Kidney epithelial cell (primary cell): Measurements from ENCODE around the gene CD151. TPM values are rescaled to one million over a fixed set of nuclear protein-coding genes. Genes with fewer than 3 reads are reported as not detected.

Experiments
- DNase-seq: peaks from one replicate; pipeline ENCODE4 v3.0.0-alpha.2; 2010; ENCODE audit warnings: low read depth
- H3K27me3 ChIP-seq: 2 replicates; pipeline ENCODE4 v1.6.0; 2011; ENCODE audit warnings: low read length; ENCODE audit not compliant: control insufficient read depth, insufficient read depth
- H3K36me3 ChIP-seq: 2 replicates; pipeline ENCODE4 v1.5.1; 2011; ENCODE audit warnings: low read length; ENCODE audit not compliant: control insufficient read depth, insufficient read depth
- H3K4me3 ChIP-seq: 2 replicates; pipeline ENCODE4 v1.5.1; 2011; ENCODE audit warnings: low read depth, mild to moderate bottlenecking, control low read depth, low read length
- total RNA-seq: library from RNA; depleted of rRNA; stranded (reverse); fragments of >200 nt; gene quantifications from 2 replicates; pipeline ENCODE4 v1.2.3, GENCODE V29; 2015
- TF ChIP-seq, protein P1 (sequence below): IDR thresholded peaks from 2 replicates; pipeline ENCODE4 v1.5.1; 2011; ENCODE audit warnings: mild to moderate bottlenecking, moderate library complexity, low read length, control low read depth, inconsistent platforms; ENCODE audit not compliant: insufficient read depth, poor library complexity, severe bottlenecking

The CD151 gene
- total RNA-seq, 1 donor from 2014 or later: 644 TPM

DNA sequence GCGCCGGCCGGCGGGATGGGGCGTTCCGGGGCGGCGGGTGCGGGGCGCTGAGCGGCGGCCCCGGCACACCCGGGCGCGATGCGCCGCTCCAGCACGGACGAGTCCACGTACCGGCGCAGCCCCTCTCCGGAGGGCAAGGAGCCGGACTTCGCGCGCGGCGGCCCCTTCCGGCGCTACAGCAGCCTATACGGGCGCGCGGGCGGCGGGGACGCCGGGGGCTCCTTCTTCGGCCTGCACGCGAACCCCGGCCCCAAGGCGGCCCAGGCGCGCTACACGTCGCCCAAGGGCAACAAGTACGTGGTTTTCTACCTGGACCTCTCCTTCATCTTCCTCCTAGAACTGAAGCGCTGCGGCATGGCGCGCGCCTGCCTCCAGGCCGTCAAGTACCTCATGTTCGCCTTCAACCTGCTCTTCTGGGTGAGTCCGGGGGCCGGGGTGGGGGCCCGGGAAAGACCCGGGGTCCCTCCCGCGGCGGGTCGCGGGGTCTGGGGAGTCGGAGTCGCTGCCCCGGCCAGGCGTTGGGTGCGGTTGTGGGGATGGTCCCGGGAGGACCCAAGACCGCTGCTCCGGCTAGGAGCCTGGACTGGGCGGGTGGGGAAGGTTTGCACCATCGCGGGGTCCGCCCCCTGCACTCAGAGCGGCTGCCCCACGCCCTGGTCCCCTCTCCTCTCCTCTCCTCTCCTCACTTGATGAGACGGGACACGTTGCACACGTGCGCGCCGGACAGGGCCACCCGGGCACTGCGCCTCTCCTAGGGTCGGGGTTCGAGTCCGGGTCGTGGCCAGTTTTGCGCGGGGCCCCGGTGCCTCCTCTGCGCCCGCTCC lies 17.4 kb downstream of the CD151 start:
- H3K27me3 ChIP-seq: no peaks in the 10 kb centered on the region
- TF ChIP-seq, protein P1, sequence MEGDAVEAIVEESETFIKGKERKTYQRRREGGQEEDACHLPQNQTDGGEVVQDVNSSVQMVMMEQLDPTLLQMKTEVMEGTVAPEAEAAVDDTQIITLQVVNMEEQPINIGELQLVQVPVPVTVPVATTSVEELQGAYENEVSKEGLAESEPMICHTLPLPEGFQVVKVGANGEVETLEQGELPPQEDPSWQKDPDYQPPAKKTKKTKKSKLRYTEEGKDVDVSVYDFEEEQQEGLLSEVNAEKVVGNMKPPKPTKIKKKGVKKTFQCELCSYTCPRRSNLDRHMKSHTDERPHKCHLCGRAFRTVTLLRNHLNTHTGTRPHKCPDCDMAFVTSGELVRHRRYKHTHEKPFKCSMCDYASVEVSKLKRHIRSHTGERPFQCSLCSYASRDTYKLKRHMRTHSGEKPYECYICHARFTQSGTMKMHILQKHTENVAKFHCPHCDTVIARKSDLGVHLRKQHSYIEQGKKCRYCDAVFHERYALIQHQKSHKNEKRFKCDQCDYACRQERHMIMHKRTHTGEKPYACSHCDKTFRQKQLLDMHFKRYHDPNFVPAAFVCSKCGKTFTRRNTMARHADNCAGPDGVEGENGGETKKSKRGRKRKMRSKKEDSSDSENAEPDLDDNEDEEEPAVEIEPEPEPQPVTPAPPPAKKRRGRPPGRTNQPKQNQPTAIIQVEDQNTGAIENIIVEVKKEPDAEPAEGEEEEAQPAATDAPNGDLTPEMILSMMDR: no peak
- peak overlapping the region; percentile 33 for H3K4me3 ChIP-seq
- H3K36me3 ChIP-seq: no peaks in the 10 kb centered on the region
- DNase-seq: no peak

DNA sequence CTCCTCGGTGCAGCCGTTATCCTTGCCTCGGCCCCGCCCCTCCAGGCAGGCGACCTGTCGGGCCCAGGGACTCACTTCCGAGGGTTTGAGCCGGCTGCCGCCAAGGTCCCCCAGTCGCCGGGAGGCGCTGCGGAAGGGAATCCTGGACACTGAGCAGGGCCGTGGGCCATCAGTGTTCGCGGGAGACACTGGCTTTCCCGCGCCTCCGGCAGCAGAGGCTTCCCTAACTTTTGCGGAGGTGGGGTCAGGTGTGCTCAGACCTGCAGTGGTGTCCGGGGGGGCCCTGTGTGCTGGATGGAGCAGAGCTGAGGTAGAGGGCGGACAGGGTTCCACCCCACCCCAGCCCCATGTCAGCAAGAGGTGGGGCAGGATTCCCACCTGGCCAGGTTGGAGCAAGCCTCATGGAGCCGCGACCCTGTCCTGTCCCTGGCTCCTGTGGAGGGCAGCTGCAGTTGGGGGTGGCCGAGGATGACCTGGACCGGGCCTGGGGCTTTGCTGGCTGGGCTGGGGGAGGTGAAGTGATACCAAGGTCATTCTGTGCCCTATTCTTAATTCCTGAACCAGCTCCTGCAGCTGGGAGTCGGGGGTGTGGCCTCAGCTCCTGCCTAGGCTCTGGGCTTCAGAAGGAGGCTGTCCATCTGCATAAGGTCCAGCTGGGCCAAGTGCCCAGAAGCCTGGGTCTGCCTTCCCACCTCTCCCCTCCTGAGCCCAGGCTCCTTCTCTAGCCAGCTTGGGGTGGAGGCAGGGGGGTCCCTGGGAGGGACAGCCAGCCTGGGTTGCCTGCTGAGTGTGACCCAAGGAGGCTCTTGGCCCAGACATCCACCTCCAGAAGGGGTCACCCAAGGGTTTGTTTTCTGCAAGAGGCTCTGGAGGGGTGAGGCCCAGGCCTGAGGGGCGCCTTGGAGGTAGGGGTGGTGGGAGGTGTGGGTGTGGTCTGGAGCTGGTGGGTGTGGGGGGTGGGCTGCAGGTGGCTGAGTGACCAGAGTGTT lies 18.3 kb downstream of the CD151 start:
- TF ChIP-seq, protein P1: peak; percentile 4
- Histone ChIP-seq H3K27me3 (no peaks in the 10 kb centered on the region), H3K4me3 (no peak overlapping the region), H3K36me3 (no peaks in the 10 kb centered on the region)
- DNase-seq: no peak

DNA sequence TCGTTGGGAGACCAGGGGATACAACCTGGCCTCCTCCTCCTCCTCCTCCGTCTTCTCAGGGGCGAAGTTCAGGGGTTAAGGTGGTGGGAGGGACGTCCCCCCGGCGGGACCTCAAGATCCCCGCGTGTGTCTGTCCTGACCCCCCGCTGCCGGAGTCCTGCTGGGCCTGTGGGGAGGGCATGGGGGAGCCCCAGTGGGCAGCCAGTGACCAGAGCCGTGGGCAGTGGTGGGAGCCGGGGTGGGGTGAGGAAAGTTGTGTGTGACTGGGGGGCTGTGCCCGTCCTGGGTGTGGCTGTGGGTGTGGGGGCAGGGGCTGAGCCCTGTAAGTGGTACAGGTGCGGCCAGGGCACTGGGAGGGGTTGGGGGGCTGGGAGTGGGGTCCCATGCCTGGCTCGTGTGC lies 20.0 kb downstream of the CD151 start:
- H3K4me3 ChIP-seq: no peak overlapping the region
- no peak for DNase-seq
- H3K27me3 ChIP-seq: no peaks in the 10 kb centered on the region
- H3K36me3 ChIP-seq: no peaks in the 10 kb centered on the region
- TF ChIP-seq, protein P1: no peak

DNA sequence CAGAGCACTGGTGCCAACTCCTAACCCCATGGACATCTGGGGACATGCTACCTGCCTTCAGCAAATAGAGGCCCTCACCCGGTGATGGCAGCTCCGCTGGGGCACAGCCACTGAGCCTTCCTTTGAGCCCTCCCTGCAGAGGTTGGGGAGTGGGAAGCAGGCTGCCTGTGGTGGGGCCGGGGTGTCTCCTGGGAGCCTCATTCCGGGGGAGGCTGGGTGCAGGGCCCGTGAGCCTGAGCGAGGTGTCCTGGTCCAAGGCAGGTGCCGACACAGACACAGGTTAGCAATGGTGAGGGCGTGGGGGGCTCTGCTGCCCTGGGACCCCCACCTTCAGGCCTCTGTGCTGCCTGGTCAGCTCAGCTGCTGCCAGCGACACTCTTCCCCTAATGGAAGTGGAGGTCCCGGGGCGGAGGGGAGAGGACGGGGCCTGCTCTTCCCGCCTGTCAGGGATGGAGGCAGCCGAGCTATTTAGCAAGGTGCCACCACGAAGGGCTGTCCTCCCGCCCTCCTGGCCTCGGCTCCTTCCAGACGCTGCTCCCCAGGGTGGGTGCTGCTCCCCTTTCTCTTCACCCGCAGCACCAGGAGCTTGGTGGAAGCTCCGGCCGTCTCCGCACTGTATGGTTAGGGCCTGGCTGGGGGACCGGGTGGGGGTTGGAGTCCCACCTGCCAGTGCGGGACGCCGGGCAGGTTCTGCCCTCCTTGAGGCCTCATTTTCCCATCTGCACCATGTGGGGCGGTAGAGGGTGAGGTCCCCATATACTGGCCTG lies 21.1 kb downstream of the CD151 start:
- no peaks in the 10 kb centered on the region for H3K27me3 ChIP-seq
- TF ChIP-seq, protein P1: no peak
- DNase-seq: no peak
- no peaks in the 10 kb centered on the region for H3K36me3 ChIP-seq
- no peak overlapping the region for H3K4me3 ChIP-seq

DNA sequence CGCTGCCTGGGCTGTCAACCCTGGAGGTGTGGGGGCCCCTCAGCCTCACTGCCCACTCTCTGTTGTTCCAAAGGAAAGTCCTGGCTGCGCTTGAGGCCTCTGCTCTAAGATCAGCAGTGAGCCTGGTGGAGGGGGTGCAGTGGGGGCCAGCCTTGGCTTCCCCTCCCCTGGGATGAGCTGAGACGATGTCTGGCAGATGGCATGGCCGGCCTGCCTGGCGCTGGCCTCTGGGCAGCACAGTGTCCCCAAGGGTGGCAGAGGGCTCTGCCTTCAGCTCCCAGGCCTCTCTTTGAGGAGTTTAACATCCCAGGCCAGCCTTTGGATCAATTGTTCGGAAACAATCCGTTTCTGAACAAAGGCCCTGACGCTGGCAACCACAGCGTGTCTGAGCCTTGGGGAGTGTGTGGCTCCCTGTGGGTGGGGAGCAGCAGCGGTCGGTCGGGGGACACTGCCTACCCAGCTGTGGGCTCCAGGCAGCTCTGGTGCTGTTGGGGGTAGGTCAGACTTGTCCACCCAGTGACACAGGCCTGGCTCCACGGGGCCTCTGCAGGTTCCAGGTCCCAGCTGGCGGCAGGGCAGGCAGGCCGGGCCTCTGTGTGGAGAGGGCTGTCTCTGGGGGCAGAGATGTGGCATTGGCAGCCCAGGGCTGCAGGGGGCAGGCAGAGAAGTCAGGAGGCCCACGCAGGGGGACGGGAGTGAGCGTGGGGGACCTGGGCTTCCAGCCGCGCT lies 22.0 kb downstream of the CD151 start:
- Histone ChIP-seq H3K27me3 (no peaks in the 10 kb centered on the region), H3K4me3 (no peak overlapping the region), H3K36me3 (no peaks in the 10 kb centered on the region)
- no peak for DNase-seq
- TF ChIP-seq, protein P1: no peak
